ENCODE results near the gene FOXI3. TPM values are rescaled to one million over a fixed set of nuclear protein-coding genes. Genes with fewer than 3 reads are reported as not detected.

The FOXI3 gene
- total RNA-seq, 4 donors from 2014 or later: not detected

- WGBS, 2 donors: 65 to 79% methylated on average over 4 of the region's 4 CpGs
- intact Hi-C loops (cut with DNase I): no loop called here
- no peak for DNase-seq
- peaks cover 0 to 40% (median 0%) of the 10 kb centered on the region in 4 donors for H3K27me3 ChIP-seq
- H3K27ac ChIP-seq: no peak overlapping the region
- H3K4me1 ChIP-seq: no peaks in the 10 kb centered on the region
- no peaks in the 10 kb centered on the region for H3K36me3 ChIP-seq
- no peaks in the 10 kb centered on the region for H3K9me3 ChIP-seq
- no peak overlapping the region for H3K4me3 ChIP-seq
- no peak for TF ChIP-seq POLR2A (IDR thresholded peaks at IDR 0.05)
- TF ChIP-seq CTCF (IDR thresholded peaks at IDR 0.05): no peak
These were observed 17.0 kb upstream of the FOXI3 start for GRCh38 chr2:88469202-88470114.

- 86 to 89% methylated on average over 5 of the region's 5 CpGs for WGBS, 2 donors
- no peak overlapping the region for H3K27ac ChIP-seq
- intact Hi-C loops (cut with DNase I): no loop called here
- H3K27me3 ChIP-seq: peaks cover 0 to 36% (median 0%) of the 10 kb centered on the region in 4 donors
- H3K9me3 ChIP-seq: no peaks in the 10 kb centered on the region
- DNase-seq: no peak
- no peak overlapping the region for H3K4me3 ChIP-seq
- no peaks in the 10 kb centered on the region for H3K4me1 ChIP-seq
- no peaks in the 10 kb centered on the region for H3K36me3 ChIP-seq
- TF ChIP-seq CTCF (IDR thresholded peaks at IDR 0.05) (no peak), POLR2A (IDR thresholded peaks at IDR 0.05) (no peak)
These were observed 11.7 kb upstream of the FOXI3 start for GRCh38 chr2:88464153-88464552.

GRCh38 chr2:88458633-88459032, 6.1 kb upstream of the FOXI3 start:
- DNase-seq: no peak
- peaks cover 0 to 87% (median 10%) of the 10 kb centered on the region in 4 donors for H3K27me3 ChIP-seq

GRCh38 chr2:88452980-88453582, 588 bp upstream of the FOXI3 start:
- intact Hi-C loops (cut with DNase I): loop anchor here (10.0 kb wide), 1 partner anchor 258 kb away; no protein-coding TSS in a partner anchor
- no peak for TF ChIP-seq POLR2A (IDR thresholded peaks at IDR 0.05)
- TF ChIP-seq CTCF (IDR thresholded peaks at IDR 0.05): no peak
- Histone ChIP-seq H3K27ac (no peak overlapping the region), H3K4me1 (peaks cover 0 to 19% (median 4%) of the 10 kb centered on the region in 3 donors), H3K36me3 (no peaks in the 10 kb centered on the region), H3K27me3 (peaks cover 15 to 100% (median 27%) of the 10 kb centered on the region in 4 donors), H3K4me3 (peak overlapping the region in 3 of 4 donors; percentile 23 to 65 (median 49)), H3K9me3 (no peaks in the 10 kb centered on the region)
- 9% methylated on average over 29 of the region's 29 CpGs for WGBS, 2 donors
- DNase-seq: no peak

More at GRCh38 chr2:88458633-88459032, 6.1 kb upstream of the FOXI3 start:
- WGBS, 2 donors: 36 to 45% methylated on average over 1 of the region's 1 CpG
- no peaks in the 10 kb centered on the region for H3K9me3 ChIP-seq
- H3K4me3 ChIP-seq: no peak overlapping the region
- no peak for TF ChIP-seq CTCF (IDR thresholded peaks at IDR 0.05)
- no peak for TF ChIP-seq POLR2A (IDR thresholded peaks at IDR 0.05)
- H3K4me1 ChIP-seq: no peaks in the 10 kb centered on the region
- intact Hi-C loops (cut with DNase I): loop anchor here (10.0 kb wide), 1 partner anchor 264 kb away; no protein-coding TSS in a partner anchor
- H3K27ac ChIP-seq: no peak overlapping the region
- H3K36me3 ChIP-seq: no peaks in the 10 kb centered on the region
